Posterior vena cava (tissue), 2 donors: Measurements from ENCODE around the gene LANCL2. TPM values are rescaled to one million over a fixed set of nuclear protein-coding genes. Genes with fewer than 3 reads are reported as not detected.
"Not testable (repeated sequence)": the region's sequence is repeated elsewhere in the genome, so short reads cannot be mapped to it uniquely, and the experiment has no call there.

ENCODE experiments used
- DNase-seq: peaks from one replicate; pipeline ENCODE4 v3.0.0-alpha.2; 2020; ENCODE audit warnings: low spot score
- intact Hi-C, 2 donors: fragments of 100-400 bp; cut with DNase I; formaldehyde crosslinking; loops; one replicate each; pipeline versions ENCODE4 v1.14.1 to v1.14.2; 2022 to 2023
- total RNA-seq, 2 donors: library from RNA; stranded (reverse); fragmentation: NEBNext Ultra II Directional; extraction: Animal tissue kit (Norgen Biotek cat#: 25700); gene quantifications; one replicate each; pipeline ENCODE4 v1.2.1, GENCODE V29; 2021
- donor health status: DM: yes; HTN: yes; CAD: no.
- donor health status: DM: yes; HTN: yes; CAD: no.

LANCL2 gene
- total RNA-seq, 2 donors from 2014 or later = 6.5 to 9.8 TPM

DNA sequence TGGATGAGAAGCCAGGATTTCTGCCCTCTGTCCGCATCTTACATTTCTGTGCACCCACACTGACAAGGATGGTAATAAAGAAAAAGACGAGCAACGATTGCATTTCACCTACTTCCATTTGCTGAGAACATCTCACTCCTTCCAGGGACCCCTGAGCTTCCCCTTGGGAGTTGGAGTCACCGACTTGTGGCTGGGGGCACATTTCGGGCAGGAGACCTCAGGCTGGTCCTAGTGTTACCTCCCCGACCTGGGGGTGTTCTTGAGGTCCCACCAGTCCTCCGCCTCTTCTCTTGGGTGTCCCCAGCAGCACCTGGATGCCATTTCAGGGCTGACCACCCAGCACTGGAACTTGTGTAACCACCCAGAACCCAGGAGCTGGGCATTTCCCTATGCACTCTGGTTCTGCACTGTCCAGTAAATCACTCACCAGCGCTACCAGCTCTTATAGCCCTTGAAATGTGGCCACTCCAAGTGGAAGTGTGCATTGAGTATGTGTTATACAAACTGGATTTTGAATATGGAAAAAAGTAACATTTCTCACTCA is 84.9 kb downstream of the LANCL2 start:
- no peak for DNase-seq
- intact Hi-C loops = no loop called here

DNA sequence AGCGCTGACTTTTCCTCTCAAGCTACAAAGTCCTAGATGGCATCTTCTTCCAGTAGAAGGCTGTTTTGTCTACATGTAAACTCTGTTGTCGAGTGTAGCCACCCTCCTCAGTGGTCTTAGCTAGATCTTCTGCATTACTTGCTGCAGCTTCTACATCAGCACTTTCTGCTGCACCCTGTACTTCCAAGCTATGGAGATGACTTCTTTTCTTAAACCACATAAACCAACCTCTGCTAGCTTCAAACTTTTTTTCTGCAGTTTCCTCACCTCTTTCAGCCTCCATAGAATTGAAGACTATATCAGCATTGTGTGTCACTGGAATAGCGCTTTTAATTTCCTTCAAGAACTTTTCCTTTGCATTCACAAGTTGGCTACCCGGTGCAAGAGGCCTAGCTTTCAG is 87.8 kb downstream of the LANCL2 start:
- no peak for DNase-seq
- intact Hi-C loops = no loop called here

DNA sequence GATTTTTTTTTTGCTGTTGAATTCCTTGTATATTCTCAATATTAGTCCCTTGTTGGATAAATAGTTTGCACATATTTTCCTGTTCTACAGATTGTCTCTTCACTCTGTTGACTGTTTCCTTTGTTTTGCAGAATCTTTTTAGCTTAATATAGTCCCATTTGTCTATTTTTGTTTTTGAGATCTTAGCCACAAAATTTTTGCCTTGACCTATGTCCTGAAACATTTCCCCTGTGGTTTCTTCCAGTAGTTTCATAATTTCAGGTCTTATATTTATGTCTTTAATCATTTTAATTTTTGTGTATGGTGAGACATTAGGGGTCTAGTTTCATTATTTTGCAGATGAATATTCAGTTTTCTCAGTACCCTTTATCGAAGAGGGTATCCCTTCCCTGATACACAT is 92.7 kb downstream of the LANCL2 start:
- no peak for DNase-seq
- intact Hi-C loops = no loop called here

DNA sequence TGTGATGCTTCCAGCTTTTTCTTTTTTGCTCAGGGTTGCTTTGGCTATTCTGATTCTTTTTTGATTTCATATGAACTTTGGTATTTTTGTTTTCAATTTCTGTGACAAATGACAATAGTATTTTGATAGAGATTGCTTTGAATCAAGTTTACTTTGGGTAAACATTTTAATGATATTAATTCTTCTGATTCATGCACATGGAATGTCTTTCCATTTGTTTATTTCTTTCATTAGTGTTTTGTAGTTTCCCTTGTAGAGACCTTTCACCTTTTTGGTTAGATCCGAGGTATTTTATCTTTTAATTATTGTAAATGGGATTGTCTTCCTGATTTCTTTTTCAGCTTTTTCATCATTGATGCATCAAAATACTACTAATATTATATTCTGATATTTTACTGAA is 93.2 kb downstream of the LANCL2 start:
- DNase-seq = no peak
- intact Hi-C loops = no loop called here

DNA sequence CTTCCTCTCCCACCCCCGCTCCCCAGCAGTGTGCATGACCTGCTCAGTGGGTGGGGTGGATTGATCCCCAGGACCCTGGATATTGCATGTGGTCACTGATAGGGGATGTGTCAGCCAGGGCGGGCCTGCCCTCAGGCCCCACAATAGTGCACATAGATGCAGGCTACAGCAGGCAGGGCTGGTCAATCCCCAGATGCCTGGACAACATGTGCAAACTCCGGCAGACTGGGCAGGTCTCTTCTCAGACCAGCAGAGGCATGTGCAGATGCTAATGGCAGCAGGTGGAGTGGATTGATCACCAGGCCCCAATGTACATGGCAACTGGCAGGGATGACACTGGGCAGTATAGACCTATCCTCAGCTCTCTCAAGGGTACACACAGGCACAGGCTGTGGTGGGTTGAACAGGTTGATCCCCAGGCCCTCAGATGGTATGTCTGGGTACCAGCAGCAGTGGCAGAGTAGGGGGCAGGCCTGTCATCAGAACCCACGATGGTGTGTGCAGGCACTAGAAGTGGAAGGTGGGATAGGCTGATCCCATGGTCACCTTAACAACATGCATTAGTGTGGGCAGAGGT is 98.6 kb downstream of the LANCL2 start:
- intact Hi-C loops = no loop called here
- no peak for DNase-seq

DNA sequence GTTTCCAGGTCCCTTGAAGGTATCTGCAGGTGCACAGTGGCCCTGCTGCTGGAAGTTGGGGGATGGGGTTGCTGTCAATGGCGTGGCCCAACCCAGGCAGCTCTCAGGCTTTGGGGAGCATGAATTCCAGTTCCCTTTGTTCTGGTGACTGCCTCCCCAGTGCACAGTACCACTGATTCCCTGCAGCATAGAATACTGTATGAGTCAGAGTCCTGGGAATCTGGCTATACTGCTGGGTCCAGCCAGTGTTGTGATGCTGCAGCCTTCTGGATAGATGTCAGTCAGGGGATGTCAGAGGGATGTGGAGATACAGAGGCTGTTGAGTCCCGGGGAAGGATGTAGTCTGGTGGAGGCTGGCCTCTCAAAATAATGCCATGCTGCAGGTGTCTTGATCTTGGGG is 99.3 kb downstream of the LANCL2 start:
- DNase-seq = no peak
- intact Hi-C loops = no loop called here

DNA sequence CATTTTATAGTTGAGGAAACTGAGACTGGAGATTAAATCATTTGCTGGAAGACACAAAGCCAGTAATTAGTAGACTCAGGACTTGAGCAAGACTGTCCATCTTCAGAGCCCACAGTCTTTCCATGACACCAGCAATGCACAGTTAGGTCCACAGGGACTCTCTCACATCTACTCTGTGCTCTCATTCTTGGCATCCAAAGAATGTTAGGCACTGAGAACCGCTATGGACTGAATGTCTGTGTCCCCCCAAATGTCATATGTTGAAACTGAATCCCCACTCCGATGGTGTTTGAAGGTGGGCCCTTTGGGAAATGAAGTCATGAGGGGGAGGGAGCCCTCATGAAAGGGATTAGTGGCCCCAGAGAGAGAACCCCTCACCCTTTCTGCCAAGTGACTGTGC is 100.6 kb downstream of the LANCL2 start:
- no peak for DNase-seq
- intact Hi-C loops = no loop called here

DNA sequence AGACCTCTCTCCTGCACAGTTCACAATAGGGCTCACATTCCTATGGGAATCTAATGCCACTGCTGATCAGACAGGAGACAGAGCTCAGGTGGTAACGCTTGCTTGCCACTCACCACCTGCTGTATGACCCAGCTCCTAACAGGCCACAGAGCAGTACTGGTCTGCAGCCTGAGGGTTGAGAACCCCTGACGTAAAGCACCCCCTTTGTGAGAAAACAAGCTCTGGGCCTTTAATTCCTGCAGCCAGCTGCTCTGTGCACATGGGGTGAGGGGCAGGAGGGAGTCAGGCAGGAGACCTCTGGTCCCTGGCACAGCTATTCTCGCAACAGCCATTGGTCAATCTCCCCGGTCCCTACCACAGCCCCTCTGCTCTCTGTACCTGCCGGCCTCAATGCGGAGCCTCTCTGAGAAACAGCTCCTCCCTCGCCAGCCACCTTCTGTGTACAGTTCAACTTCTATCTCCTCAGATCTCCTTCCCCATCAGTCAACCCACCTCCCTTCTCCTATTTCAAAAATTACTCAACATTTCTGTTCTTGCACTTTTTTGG is 102.0 kb downstream of the LANCL2 start:
- intact Hi-C loops = no loop called here

DNA sequence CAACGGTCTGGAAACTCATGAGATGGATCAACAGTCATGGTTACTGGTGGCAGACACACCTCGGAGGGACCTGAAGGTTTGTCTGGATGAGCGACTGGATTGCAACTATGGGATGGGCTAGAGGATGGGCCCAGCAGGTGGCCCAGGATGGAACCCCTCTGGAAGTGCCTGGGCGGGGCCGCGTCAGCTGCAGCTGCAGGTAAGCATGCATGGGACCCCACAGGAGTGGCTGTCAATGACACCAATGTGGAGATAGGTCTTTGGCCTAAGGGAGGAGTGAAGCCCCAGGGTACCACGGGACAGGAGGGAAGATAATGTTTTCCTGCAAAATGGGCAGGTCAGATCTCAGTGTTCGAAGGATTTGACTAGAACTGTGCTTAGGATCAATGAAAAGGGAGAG is 103.4 kb downstream of the LANCL2 start:
- DNase-seq = no peak
- intact Hi-C loops = no loop called here

More for the DNA sequence above, 102.0 kb downstream of the LANCL2 start:
- DNase-seq = no peak

DNA sequence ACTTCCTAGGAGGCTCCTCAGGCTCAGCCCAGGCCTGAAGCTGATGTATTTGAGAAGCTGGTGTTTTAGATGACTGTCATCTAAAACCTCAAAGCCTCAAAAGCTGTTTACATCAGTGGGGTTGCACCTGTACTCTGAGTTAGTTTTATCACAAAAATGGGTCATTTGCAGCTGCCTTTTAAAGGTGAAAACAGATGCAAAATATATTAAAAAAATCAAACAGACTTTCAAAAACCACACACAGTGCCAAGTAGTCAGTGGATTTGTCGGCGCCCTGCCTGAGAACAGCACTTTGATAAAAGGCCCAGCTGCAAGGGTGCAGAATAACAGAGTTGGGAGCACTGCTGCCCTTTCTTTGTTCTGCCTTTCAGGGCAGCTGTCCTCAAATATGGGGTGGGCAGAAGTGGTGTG is 104.1 kb downstream of the LANCL2 start:
- intact Hi-C loops = no loop called here
- DNase-seq = no peak

DNA sequence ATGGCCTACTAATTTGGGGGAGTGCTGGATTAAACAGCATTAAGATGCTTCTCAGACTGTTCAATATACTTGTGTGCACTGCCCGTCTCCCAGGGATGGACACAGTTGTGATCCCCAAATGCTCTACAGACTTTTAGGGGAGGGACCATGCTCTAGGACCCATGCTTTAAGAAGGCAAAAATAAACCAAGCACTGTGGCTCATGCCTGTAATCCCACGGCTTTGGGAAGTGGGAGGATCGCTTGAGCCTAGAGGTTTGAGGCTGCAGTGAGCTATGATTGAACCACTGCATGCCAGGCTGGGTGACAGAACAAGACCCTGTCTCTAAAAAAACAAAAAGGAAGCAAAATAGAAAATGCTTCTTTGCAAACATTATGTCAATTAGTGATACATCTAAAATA is 104.6 kb downstream of the LANCL2 start:
- DNase-seq = no peak
- intact Hi-C loops = no loop called here

DNA sequence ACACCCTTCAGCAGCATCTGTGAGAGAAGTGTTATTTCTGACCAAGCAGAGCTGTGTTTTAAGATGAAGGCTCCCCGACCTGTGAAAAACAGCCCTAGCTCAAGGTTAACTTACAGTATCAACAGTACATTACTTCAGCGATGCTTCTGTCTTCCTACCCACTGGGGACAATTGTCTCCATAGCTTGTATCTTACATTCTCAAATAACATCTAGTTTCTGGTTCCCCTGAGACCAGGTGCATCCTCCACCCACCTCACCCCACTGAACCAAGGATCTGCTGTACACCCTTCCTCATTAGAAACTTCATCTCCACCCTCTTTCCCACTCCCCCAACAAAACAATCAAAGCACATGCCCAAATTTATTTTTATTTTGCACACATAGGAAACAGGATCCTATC is 105.1 kb downstream of the LANCL2 start:
- DNase-seq = no peak

DNA sequence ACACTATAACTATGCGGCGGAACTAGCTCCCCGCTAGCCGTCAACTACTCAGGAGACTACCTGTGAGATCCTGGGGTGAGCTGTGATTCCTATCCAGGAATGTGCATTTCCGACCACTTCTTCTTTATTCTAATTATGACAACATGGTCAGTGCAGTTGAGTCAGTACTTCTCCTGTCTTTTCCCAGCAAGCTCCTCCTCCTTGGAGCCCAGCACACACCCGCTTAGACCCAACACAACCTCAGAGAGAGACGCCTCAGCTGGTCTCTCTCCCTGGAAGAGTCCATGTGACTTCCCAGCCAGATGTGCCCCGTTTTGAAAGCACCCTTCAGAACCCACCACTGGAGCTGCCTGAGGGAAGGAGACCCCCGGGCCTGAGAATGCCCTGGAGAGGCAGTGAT is 106.5 kb downstream of the LANCL2 start:
- intact Hi-C loops, DNase-seq: not testable (repeated sequence)

More for the DNA sequence above, 105.1 kb downstream of the LANCL2 start:
- intact Hi-C loops = no loop called here

DNA sequence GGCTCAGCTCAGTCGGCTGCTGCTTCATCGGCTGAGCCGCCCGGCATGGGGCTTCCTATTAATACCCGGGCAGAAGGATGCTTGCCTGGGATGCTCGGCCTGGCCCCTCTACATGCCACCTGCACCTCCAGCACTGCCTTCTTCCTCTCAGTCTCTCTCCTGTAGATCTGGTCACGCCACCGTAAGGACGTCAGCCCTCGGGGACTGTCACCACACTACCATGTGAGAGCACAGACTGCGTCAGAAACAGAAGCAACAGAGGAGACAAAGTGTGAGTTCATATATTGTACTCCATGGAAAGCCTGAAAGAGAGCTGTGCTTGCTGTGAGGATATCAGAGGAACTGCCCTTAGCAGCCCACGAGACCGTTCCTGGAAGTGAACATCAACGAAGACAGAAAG is 107.3 kb downstream of the LANCL2 start:
- DNase-seq, intact Hi-C loops: not testable (repeated sequence)

DNA sequence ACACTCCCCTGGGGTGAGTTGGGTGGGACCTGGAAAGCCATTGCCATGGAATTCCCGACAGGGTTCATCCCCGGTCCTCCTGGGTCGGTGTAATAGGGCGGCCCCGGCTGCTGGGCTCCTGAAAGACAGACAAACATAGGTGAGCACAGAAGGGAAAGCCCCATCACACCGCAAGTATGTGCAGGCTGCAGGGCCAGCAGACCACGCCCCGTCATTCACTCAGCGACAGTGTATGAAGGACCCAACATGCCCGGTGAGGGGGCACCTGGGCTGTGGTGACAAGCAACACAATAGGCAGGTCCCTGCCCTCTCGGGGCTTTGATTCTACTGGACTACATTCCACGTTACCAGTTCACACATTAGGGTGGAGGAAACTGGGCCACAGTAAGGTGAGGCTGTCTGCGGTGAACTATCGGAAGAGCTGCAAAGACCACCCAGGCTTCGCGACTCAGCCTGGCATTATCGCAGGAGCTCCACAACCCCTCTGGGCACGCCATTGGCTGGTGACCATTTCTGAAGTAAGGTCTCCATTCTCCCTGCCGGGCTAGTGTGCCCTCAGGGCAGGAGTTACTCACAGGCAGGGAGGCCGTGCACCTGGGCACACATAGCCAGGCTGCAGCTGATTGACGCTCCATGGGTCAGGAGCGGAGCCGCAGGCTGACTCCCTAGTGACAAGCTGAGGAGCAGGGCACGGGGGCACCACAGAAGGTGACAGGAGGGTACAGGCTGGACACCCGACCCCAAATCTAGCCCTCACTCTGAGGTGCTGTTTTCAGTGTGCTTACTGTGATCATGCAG is 108.0 kb downstream of the LANCL2 start:
- no peak for DNase-seq

DNA sequence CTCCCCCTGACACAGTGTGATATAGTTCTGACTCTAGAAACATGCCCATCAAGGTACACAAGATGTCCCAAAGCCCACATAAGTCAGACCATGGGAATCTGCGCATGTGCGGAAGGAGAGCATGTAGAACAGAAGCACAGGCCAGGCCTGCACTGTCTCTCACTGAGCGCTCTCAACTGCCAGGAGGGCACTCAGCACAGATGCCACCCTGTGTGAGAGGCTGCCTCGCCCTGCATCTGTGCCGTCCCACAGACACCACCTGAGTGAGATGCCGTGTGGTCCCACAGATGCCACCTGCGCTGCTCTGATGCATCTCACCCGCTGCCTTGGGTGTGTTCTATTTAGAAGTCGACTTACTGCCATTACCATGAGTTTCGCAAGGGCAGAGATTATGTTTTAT is 108.8 kb downstream of the LANCL2 start:
- DNase-seq = no peak

More for the DNA sequence above, 108.0 kb downstream of the LANCL2 start:
- intact Hi-C loops = no loop called here

DNA sequence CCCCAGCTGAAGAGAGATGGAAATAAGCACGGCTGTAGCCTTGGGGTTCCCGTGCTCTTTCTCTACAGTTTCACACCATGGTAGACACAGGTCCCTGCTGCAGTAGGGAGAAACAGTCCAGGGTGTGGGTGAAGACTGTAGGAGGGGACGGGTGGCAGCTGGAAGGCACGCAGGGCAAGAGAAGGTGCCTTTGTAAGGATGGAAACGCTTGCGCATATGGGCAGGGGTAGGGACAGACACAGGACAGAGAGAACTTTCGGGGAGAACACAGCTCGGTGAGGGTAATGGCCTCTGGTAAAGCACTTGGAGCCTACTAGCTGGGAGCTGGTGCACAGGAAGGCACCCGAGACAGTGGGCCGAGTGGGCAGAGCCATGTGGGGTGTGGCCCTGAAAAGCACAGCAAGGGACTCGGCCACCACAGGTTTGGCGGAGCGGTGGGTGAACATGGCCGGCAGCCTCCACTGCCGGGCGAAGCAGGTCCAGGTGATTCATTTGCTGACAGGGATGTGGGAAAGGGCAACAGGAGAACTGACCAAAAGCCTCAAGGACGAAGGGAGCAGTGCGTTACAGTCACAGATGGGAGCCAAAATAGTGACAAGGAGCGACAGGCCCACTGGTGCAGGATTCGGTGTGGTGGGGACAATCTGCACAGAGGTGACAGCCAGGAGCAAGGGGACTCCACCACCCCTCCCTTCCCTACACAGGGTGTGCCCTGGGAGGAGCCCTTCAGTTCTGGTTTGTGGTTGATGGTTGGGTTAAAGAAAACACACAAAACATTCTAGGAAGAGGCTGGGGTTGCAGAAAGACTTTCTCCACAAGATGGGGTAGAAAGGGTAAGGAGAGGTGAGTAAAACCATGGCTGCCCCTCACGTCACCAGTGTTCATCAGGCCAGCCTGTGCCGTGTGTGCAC is 110.1 kb downstream of the LANCL2 start:
- DNase-seq = no peak
- intact Hi-C loops = no loop called here

More for the DNA sequence above, 108.8 kb downstream of the LANCL2 start:
- intact Hi-C loops = no loop called here

DNA sequence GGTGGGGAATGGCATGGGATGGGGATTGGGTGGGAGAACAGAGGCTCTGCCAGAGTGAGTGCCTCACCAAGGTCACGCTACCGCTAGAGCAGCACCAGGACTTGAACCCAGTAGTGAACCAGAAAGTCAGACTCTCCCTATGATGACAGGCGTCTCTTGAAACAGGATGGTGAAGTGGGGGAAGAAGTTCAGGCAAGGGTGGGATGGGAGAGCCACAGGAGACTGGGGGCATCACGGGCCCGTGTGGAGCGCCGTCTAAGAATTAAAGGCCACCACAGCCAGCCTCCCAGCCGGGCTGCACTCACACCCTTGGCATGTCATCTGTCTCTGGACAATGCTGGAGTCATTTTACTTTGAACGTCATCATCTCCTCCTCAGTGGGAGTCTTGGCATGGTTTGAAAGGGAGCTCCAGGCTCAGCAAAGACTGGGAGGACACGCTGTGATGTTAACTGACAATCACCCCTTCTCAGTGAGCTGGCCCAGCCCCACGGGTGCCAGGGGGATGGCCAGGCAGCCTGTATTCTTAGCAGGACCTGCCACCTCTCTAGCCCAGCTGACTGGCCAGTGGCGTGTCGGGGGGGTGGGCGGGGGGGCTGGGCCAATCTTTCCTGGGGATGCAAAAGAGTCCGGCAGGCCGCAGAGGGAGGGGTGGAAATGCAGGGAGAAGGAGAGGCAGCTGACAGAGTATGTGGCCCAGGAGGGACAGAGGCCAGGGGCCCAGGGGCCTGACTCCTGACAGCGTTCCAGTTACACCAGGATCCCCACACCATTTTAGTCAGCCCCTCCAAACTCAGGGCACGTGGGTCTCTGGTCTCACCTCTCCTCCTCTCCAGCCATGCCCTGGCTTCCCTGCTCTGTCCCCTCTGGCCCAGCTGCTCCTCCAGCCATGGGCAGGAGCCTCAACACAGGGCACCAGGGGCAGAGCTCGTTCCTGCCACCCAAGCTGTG is 111.0 kb downstream of the LANCL2 start:
- intact Hi-C loops = no loop called here

More for the DNA sequence above, 111.0 kb downstream of the LANCL2 start:
- DNase-seq = no peak
